HG03575 (cell line): ENCODE data around the gene ZNF609.

Experiments used
- ATAC-seq: cut with Tn5 transposase; IDR thresholded peaks from one replicate; pipeline ENCODE4 v1.9.1; 2021; ENCODE audit not compliant: unreplicated experiment, insufficient number of reproducible peaks, low FRiP score; ENCODE audit errors: extremely low read depth

The ZNF609 gene

DNA sequence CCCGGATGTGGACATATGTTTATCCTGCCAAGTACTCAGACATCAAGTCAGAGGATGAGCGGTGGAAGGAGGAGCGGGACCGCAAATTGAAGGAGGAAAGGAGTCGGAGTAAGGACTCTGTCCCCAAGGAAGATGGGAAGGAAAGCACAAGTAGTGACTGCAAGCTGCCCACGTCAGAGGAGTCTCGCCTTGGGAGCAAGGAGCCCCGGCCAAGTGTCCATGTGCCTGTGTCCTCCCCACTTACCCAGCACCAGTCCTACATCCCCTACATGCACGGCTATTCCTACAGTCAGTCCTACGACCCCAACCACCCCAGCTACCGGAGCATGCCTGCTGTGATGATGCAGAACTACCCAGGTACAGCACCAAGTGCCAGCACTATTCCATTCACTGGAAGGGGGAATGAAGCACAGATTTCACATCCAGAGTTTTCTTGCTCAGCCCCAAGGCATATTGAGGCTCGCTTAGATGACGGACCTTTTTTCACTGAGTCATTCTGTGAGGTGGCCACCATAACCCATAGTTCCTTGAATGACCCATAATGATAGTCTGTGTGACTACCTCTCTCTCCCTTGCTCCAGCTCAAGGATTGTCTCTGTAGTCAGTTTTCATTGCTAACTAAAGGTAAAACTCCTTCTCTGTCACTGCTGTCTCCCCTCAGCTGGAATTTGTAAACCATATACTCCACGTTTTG, 217.9 kb downstream of the ZNF609 start:
- no peak for ATAC-seq

DNA sequence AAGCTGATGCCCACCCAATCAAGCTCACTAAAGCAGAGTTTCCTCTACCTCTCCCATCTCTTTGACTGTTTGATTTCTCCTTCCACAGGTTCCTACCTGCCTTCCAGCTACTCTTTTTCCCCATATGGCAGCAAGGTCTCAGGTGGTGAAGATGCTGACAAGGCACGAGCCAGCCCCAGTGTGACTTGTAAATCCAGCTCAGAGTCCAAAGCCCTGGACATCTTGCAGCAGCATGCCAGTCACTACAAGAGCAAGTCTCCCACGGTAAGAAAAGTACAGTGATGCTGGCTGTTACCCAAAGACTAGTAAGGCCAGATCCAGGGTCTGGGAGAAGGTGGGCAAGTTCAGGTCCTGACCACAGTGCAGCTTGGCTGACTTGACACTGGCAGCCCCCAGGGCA, 219.7 kb downstream of the ZNF609 start:
- ATAC-seq = no peak

DNA sequence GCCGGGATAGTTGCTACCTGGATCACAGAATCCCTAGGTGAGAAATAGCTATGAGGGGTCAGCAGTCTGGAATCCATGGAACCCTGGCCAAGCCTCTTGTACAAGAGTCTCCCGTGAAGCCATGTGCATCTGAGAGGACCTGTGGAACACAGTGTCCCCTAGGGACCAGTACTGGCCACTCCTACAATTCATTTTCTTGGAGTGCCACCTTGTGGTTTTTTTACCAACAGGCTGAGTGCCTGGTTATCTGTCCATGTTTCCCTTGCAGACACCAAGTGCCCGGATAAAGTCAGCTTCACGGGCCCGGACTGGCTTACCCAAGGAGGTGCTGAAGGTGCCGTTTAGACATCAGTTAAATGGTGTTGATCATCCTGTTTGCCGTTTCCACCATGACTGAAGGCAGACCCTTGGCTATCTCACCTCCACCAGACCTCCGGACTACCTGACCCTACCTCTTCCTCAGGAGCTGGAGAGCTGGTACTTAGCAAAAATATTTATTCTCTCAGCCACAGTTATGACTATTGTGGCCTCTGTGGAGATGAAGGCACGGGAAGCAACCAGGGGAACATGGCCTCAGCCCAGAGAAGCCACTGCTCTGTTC, 221.1 kb downstream of the ZNF609 start:
- no peak for ATAC-seq

DNA sequence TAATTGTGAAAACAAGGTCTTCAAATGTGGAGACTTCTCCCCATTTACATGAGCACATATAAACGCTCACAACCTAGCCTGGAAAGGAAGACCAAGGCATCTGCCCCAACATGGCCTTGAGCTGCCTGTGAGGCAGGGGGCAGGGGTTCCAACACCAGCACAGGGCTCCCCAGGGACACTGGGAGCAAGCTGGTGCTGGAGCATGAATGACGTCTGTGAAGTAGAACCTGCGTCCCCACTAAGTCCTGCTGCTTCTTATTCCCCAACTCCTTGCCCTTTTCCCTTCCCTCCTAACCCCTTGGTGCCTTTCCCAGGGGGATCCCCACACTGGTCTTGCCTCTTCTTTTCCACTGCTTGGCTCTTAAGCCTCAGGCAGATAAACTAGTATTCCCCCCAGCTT, 221.9 kb downstream of the ZNF609 start:
- ATAC-seq = no peak

DNA sequence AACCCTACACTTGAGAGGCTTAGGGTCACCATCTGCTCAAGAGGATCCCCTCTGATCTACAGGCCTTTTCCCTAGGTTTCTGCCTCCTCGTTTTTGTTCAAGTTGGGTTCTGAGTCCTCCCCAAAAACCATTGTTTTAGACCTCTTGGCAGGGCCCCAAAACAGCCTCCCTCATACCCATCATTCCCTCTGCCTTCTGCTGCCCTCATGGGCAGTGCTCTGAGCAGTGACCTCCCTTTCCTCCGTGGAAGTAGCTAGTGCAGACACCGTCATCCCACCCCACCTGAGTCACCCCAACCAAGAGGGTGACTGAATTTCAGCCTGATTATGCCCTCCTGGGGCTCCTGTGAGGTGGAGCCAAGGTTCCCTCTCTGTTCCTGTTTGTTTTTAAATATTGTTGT, 223.0 kb downstream of the ZNF609 start:
- no peak for ATAC-seq

DNA sequence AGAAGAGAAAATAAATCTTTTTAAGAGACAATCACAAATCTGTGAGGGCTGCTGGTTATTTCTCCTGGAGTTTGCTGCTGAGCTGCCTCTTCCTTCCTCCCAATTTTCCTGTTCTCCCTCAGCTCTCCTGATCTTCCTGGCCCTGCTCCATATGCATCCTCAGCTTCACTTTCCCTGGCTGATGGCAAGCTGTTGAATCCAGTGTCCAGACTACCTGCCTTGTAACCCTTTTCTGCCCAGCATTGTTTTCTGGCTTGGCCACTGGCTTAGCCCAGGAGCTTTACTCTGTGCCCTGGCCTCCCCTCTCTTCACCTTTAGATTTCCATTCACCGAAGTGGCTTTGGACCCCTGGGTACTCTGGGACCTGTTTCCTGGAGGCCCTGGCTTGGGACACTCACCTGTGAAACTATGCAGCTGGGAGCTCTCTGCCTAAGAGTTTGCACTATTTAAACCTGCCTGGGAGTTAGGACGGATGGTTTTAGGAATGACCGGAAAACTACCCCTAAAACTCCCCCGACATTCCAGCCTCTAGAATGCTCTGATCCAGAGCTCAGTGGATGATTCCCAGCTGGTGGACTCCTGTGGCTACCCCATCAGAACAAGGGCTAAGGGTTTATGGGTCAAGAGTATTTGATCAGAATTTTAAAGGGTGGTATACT, 225.0 kb downstream of the ZNF609 start:
- ATAC-seq = no peak

DNA sequence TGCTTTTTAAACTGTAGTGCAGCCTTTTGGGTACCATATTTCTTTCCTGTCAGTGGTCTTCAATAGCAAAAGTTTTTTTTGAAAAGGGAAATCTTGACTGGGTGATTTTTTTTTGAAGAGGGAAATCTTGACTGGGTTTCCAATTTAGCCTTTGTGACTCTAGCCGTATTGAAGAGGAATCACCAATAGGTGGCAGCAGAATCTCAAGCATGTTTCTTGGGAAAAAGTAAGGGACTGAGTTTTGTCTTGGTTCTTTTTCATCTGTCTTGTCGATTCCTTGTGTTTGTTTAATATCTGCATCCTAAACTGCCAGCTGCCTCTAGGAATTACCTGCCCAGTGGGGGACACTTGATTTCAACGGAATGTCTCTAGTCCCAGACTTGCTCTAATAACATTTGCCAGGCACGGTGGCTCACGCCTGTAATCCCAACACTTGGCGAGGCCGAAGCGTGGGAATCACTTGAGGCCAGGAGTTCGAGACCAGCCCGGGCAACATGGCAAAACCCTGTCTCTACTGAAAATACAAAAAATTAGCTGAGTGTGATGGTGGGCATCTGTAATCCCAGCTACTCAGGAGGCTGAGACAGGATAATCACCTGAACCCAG, 225.9 kb downstream of the ZNF609 start:
- no peak for ATAC-seq

DNA sequence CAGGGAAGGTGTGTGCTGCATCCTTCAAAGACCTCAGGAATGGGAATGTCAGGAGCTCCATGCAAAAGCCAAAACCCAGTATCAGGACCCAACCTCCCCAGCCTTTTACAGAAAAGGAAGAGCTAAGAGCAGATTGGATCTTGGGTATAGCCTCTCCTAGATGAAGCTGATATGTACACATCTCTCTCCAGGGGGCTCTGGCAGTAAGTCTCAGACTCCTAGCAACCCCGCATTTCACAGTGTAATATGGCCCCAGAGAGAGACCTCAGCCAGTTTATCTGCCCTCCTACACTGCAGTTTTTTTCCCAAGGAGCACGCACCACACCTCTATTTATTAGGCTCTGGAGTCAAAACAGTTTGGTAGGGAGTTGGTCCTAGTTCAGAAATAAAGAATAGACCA, 226.8 kb downstream of the ZNF609 start:
- no peak for ATAC-seq

DNA sequence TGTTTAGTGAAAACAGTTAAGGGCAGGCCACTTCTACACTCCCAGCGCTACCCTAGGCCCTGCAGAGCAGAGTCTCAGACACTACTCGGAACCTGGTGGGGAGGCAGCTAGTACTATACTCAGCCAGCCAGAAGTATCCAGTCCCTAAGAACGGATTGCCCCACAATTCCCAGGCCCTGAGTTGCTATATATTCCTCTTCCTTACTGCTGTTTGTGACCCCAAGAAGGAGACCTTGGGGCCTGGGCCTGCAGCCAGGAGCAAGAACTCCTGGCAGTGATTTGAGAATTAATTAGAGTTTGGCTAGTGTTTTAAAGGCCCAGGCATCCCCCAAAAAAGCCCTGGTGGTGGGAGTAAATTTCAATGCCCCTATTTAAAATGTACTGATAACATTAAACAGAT, 227.3 kb downstream of the ZNF609 start:
- no peak for ATAC-seq

DNA sequence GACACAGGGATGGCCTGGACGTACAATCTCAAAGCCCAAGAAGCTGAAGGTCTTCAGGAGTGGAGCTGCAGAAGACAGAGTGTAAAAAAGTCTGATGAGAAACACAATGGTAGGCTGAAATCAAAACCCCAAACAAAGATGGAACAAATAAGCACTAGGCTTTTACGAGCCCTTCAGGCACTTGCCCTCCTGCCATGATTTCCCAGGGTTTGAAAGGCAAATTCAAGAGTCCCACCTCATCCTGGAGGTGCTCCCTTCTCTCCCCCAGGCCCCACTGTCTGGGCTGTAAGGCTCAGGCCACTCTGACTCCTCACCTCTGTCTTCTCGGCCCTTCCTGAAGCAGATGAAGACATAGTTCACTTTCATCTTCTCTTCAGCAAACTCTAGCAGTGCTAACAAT, 228.4 kb downstream of the ZNF609 start:
- no peak for ATAC-seq

DNA sequence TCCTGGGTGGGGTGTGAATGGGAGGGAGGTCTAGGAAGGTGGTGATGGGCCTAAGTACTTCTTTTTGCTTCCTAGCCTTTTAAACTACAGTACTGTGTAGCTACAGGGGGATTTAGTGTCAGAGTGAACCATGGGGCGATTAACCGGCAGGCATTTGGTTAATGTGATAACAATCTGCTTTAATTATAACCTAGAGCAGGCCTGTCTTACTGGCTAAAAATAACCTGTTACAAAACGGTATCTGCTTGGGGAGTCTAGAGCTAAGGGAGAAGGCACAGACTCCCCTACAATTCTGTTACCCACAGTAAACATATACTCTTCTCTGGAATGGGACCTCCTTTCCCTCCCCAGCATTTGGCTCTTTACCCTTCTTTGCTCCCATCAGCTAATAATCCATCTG, 229.6 kb downstream of the ZNF609 start:
- no peak for ATAC-seq

DNA sequence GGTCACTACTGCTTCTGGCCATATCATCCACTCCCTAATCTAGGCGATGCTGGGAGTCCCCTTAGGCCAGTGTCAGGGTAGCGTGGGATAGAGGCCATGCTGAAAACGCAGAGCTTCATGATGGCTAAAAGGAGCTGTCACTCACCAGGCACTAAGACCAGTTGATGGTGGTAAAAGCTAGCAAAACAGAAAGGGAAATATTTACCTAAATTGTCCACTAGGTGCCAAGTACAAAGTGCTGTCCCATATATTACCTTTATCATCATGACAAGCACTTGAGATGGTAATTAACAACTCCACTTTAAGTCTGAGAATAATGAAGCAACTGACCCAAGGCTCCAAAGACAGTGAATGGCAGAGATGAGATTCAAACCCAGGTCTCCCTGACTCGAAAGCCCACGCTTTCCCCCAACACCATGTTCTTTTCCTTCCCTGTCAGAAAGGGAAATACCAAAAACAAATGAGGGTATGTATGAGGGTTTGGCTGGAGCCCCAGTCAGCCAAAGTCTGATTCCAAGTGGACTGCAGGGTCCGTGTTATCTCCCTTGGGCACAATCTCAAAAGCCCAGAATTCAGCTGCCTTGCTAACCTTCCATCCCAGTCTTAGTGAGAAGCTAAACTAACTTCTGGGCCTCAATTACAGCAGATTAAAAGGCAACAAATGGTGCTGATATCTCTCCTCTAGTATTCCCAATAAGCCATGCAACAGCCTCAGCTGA, 230.4 kb downstream of the ZNF609 start:
- no peak for ATAC-seq

DNA sequence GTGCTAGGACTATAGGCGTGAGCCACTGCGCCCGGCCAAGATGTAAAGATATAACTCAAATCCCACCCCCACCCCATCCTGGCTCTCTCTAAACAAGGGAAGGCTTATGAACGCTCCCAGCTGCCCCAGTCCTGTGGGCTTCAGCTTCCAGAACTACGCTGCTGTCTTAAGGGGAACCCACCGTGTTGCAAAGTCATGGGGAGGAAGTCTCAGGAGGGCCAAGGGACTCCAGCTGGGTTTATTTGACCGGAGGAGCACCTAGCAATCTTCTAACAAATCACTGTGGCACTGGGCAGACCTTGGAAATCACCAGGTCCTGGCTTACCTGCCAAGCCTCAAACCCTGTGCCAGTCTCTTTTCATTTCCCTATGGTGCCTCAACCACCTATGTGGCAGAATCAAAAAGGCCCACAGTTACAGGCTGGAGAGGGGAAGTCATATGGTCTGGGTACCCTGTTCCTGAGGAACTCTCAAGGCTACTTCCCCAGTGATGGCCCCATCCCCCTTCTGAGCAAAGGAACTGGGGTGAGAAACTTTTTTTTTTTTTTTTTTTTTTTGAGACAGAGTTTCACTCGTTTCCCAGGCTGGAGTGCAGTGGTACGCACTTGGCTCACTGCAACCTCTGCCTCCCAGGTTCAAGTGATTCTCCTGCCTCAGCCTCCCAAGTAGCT, 231.7 kb downstream of the ZNF609 start:
- ATAC-seq = no peak

DNA sequence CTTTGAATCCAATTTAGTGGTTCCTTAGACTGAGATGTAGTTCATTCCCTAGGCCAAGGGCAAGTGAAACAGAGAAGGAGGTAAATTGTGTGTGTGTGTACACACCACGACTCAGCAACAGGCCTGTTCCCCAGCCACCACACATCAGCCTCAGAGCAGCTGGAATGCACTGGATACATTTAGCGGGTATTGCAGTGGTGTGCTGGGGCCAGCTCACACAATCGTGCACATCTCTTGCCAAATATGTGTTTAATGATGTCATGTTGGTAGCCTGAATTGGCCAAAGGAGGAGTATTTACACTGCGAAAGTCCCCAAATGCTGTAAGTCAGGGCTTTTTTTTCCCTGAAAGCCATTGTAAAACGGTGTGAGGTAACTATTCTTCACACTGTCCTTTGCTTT, 232.8 kb downstream of the ZNF609 start:
- ATAC-seq = no peak

DNA sequence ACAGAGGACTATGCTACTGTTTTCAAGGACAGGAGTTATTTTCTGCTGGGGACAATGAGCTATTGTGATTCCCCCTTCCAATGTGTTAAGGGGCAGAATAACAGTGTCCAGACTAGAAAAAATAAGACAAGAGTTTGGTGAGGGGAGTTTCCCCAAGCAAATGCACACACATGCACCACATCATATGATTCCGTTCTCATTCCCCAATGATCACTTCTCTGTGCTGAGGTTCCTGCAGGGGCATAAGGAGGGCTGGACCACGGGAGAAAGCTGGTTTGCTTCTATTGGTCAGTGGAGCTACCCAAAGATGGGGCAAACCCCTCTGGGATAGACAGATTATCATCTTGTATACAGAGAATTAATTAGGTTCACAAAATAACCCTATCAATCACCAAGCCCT, 234.4 kb downstream of the ZNF609 start:
- no peak for ATAC-seq

DNA sequence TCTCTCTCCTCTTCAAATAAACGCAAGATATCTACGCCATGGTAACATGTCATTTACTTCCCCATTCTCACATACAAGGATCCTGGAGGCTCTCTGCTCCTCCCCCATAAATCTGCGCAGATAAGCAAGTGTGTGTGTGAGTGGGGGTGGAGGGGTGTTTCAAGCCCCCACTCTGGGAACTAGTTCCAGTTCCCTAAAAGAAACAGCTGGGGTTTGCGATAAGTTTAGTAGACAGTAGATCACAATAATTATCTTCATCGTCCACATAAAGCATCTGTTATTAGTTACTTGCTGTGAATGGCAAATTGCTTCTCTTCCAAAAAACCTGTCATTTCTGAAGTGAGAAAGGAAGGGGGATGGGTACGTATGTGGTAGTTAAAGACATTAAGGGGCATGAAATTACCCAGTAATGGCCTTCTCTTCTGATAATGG, 235.2 kb downstream of the ZNF609 start:
- no peak for ATAC-seq

DNA sequence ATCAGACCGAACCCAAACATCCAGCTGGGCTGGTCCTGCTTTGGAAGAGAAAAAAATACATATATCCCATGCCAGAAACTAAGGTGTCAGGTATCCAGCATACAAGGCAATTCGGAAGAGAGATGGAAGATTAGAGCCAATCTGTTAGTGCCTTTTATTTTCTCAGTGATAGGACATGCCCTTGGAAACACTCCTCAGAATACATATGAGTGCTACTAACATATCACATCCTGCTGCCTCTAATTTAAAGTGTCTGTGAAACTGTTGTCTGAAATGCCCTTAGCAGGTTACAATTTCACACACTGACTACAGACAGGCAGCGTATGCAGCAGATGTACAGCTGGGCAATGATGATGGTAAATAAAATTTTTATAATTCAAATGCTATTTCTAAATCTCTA, 236.1 kb downstream of the ZNF609 start:
- ATAC-seq = no peak

DNA sequence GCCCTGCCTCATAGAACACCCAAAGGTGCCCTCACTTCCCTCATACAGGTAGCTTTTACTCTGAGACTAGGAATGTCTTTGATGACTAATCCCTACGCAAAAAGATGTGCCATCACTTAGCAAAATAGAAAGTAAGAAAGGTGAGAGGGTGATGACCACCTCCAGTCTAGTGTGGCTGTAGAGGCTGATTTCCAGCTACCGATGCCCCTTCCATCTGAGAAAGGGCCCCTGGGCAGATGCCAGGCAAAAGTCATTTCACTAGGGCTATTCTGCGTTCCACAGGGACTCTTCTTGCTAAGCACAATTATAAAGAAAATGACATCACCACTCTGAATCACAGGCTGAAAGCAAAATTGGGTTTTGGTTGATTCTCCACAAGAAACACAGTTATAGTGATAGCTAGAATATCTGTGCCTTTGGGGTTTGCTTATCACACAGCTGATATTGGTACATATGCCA, 237.6 kb downstream of the ZNF609 start:
- ATAC-seq = no peak

DNA sequence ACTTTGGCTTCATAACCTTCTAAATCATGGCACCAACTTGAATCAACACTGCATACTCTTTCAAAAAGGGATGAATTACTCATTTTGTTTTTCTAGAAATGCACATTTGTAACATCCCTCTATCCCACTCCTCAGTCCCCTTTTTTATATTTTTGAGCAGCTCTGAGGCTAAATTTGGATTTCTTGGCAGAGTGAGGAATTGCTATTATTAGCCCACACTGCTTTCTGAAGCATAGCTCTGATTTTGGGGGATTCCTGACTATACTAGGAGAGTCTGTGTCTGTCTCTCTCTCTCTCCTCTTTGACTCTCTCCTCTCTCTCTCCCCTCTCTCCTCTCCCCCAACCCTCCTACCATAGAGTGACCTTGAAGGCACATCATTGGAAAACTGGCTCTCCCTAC, 238.4 kb downstream of the ZNF609 start:
- no peak for ATAC-seq
